OCI-LY3 (cell line): ENCODE measurements around the gene TSPAN11.

Experiments
- EZH2phosphoT487 ChIP-seq: fragments of 200-600 bp; shearing (Covaris generic); IDR thresholded peaks from 2 replicates; pipeline ENCODE4 v1.6.1; 2018; ENCODE audit warnings: antibody characterized with exemption, mixed run types, low read depth
- TF ChIP-seq, protein P1 (sequence below): fragments of 200-600, 300-600 bp; sonication (generic); IDR thresholded peaks from 2 replicates; pipeline ENCODE4 v1.5.1; 2014; ENCODE audit warnings: antibody characterized with exemption, low read length, low read depth

DNA sequence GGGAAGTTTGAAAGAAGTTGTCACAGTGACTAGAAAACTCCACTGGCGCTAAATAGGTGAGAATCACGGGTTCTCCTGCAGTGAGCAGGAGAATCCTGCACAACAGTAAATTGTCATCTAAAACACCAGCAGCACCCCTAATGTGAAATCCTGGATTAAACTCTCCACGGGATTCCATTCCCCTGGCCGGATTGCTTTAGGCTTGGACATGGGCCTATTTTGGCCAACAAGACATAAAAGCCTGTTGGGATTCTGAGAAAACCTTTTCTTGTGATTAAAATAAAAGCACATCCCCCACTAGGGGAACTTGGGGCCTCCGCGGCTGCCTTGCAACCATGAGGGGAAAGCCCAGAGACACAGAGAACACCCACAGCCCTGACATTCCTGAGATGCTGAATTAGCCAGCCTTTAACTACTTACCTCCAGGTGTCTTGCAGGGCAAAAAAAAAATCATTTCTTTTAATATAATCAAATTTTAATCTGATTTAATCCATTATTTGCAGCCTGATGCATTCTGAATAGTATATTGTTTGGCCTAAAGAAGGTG is 21.0 kb upstream of the TSPAN11 start:
- TF ChIP-seq, protein P1, sequence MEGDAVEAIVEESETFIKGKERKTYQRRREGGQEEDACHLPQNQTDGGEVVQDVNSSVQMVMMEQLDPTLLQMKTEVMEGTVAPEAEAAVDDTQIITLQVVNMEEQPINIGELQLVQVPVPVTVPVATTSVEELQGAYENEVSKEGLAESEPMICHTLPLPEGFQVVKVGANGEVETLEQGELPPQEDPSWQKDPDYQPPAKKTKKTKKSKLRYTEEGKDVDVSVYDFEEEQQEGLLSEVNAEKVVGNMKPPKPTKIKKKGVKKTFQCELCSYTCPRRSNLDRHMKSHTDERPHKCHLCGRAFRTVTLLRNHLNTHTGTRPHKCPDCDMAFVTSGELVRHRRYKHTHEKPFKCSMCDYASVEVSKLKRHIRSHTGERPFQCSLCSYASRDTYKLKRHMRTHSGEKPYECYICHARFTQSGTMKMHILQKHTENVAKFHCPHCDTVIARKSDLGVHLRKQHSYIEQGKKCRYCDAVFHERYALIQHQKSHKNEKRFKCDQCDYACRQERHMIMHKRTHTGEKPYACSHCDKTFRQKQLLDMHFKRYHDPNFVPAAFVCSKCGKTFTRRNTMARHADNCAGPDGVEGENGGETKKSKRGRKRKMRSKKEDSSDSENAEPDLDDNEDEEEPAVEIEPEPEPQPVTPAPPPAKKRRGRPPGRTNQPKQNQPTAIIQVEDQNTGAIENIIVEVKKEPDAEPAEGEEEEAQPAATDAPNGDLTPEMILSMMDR, result no peak
- no peak for TF ChIP-seq EZH2phosphoT487
